ENCODE data around the gene NRXN3. TPM values are rescaled to one million over a fixed set of nuclear protein-coding genes. Genes with fewer than 3 reads are reported as not detected.

Gene NRXN3
- polyA plus RNA-seq, 1 of the 3 experiments (the other 2 are of a cell fraction): 1.6 TPM

DNA sequence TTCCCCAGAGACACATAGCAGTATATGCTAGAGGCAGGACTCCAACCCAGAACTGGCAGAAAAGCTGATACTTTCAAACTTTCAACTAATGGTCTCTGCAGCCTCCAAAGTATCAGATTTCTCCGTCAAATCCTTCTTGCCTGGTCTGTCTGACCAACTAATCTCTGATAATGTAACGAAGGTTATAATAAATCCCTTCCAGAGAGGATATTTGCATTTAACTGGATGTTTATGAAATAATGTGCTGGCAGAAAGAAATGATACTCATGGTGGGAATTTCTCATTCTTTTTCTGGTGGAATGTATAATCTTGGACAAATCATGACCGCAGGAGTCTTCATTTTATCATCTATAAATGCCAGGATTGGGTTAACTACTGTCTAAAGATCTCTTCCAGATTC, 1180.8 kb downstream of the NRXN3 start:
- 69% methylated on average over 3 of the region's 3 CpGs for WGBS (ENCODE audit: low lambda C conversion rate)
- no peaks in the 10 kb centered on the region for H3K79me2 ChIP-seq (ENCODE audit: insufficient read depth)
- H3K9me3 ChIP-seq: no peaks in the 10 kb centered on the region
- H3K4me3 ChIP-seq (ENCODE audit: low read depth in 2 of 2, low read length in 1 of 2): no peak overlapping the region
- no peak for DNase-seq
- POLR2A ChIA-PET: no interaction called here
- no peak overlapping the region for H2AFZ ChIP-seq (ENCODE audit: low read depth)
- no peaks in the 10 kb centered on the region for H3K27me3 ChIP-seq (ENCODE audit: insufficient read depth)
- no peaks in the 10 kb centered on the region for H4K20me1 ChIP-seq (ENCODE audit: insufficient read depth)
- no peaks in the 10 kb centered on the region for H3K9me2 ChIP-seq
- no peaks in the 10 kb centered on the region for H3F3A ChIP-seq (replicated peaks; ENCODE audit: insufficient read depth)
- H3K9ac ChIP-seq: no peak overlapping the region
- TF ChIP-seq NFIC (IDR thresholded peaks at IDR 0.05; ENCODE audit: borderline replicate concordance) (no peak), FOXJ3 (CRISPR knock-in tag; IDR thresholded peaks at IDR 0.05) (no peak), ELF1 (IDR thresholded peaks at IDR 0.05) (no peak), GABPA (IDR thresholded peaks at IDR 0.05; ENCODE audit: low read depth) (no peak), SMC3 (IDR thresholded peaks at IDR 0.05; ENCODE audit: low read depth, low read length) (no peak), YY1 (IDR thresholded peaks at IDR 0.05; ENCODE audit: low read depth) (no peak), RAD21 (IDR thresholded peaks at IDR 0.05; ENCODE audit: low read length) (no peak), RFX5 (IDR thresholded peaks at IDR 0.05; ENCODE audit: low read length) (no peak), CHD2 (IDR thresholded peaks at IDR 0.05; ENCODE audit: low read length, partially characterized antibody) (no peak)
- TF ChIP-seq, protein P1, sequence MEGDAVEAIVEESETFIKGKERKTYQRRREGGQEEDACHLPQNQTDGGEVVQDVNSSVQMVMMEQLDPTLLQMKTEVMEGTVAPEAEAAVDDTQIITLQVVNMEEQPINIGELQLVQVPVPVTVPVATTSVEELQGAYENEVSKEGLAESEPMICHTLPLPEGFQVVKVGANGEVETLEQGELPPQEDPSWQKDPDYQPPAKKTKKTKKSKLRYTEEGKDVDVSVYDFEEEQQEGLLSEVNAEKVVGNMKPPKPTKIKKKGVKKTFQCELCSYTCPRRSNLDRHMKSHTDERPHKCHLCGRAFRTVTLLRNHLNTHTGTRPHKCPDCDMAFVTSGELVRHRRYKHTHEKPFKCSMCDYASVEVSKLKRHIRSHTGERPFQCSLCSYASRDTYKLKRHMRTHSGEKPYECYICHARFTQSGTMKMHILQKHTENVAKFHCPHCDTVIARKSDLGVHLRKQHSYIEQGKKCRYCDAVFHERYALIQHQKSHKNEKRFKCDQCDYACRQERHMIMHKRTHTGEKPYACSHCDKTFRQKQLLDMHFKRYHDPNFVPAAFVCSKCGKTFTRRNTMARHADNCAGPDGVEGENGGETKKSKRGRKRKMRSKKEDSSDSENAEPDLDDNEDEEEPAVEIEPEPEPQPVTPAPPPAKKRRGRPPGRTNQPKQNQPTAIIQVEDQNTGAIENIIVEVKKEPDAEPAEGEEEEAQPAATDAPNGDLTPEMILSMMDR (IDR thresholded peaks at IDR 0.05): no peak
- TF ChIP-seq, protein P2, sequence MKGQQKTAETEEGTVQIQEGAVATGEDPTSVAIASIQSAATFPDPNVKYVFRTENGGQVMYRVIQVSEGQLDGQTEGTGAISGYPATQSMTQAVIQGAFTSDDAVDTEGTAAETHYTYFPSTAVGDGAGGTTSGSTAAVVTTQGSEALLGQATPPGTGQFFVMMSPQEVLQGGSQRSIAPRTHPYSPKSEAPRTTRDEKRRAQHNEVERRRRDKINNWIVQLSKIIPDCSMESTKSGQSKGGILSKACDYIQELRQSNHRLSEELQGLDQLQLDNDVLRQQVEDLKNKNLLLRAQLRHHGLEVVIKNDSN (IDR thresholded peaks at IDR 0.05; ENCODE audit: borderline replicate concordance, low read depth): no peak
- no peak overlapping the region for H3K4me2 ChIP-seq
- CTCF ChIA-PET: no interaction called here
- no peaks in the 10 kb centered on the region for H3K4me1 ChIP-seq (ENCODE audit: control insufficient read depth in 1 of 2, insufficient read depth in 2 of 2, low read depth in 1 of 2, low read length in 1 of 2)
- no peak overlapping the region for H3K27ac ChIP-seq (ENCODE audit: low read depth in 2 of 2, low read length in 1 of 2)
- no peaks in the 10 kb centered on the region for H3K36me3 ChIP-seq (replicated peaks in 1 of 2; ENCODE audit: control insufficient read depth in 1 of 2, insufficient read depth in 2 of 2, low read length in 1 of 2)

DNA sequence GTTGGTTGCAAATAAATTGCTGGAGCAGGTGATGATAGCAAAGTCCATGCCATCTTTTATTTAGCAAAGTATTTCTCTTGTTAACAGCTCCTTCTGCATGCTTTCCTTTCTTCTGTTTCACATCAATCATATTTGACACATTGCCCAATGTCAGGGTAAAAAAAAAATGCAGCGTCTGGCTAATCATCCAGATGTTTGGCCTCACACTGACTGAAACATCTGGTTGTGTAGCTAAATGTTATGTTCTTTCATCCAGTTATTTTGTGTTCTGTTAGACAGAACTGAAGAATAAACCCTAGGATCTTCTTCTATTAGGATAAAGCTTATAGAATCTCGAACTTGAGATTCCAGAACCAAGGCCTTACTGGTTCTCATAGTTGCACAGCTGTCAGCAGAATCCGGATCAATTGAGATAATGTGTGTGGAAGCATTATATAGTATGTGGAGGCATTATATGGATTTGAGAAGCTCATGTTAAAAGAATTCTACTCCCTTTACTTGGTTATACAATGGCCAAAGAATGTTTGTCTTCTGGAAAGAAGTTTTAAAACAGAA, 1182.0 kb downstream of the NRXN3 start:
- Histone ChIP-seq H3K9me2 (no peaks in the 10 kb centered on the region), H3K9me3 (no peaks in the 10 kb centered on the region), H3K27me3 (ENCODE audit: insufficient read depth) (no peaks in the 10 kb centered on the region), H2AFZ (ENCODE audit: low read depth) (no peak overlapping the region), H3K79me2 (ENCODE audit: insufficient read depth) (no peaks in the 10 kb centered on the region), H3K4me1 (ENCODE audit: control insufficient read depth in 1 of 2, insufficient read depth in 2 of 2, low read depth in 1 of 2, low read length in 1 of 2) (no peaks in the 10 kb centered on the region), H3K4me3 (ENCODE audit: low read depth in 2 of 2, low read length in 1 of 2) (no peak overlapping the region), H4K20me1 (ENCODE audit: insufficient read depth) (no peaks in the 10 kb centered on the region), H3K4me2 (no peak overlapping the region), H3K27ac (ENCODE audit: low read depth in 2 of 2, low read length in 1 of 2) (no peak overlapping the region), H3F3A (replicated peaks; ENCODE audit: insufficient read depth) (no peaks in the 10 kb centered on the region), H3K36me3 (replicated peaks in 1 of 2; ENCODE audit: control insufficient read depth in 1 of 2, insufficient read depth in 2 of 2, low read length in 1 of 2) (no peaks in the 10 kb centered on the region), H3K9ac (no peak overlapping the region)
- POLR2A ChIA-PET: no interaction called here
- CTCF ChIA-PET: interaction anchor here (1.0 kb wide), 1 partner anchor 12 kb away, joined by 3 read pairs; no protein-coding TSS in a partner anchor
- no peak for DNase-seq
- WGBS (ENCODE audit: low lambda C conversion rate): 48% methylated on average over 3 of the region's 3 CpGs
- TF ChIP-seq RCOR1 (IDR thresholded peaks at IDR 0.05; ENCODE audit: low read length) (no peak), NRF1 (IDR thresholded peaks at IDR 0.05; ENCODE audit: low read depth, low read length) (no peak), MEF2A (IDR thresholded peaks at IDR 0.05; ENCODE audit: borderline replicate concordance, low read depth) (no peak), RXRA (IDR thresholded peaks at IDR 0.05; ENCODE audit: borderline replicate concordance, low read depth) (no peak), EZH2phosphoT487 (IDR thresholded peaks at IDR 0.05; ENCODE audit: borderline replicate concordance, low read depth) (no peak), RFX5 (IDR thresholded peaks at IDR 0.05; ENCODE audit: low read length) (no peak), GABPA (IDR thresholded peaks at IDR 0.05; ENCODE audit: low read depth) (no peak), FOXJ3 (CRISPR knock-in tag; IDR thresholded peaks at IDR 0.05) (no peak), FOXM1 (IDR thresholded peaks at IDR 0.05; ENCODE audit: low read depth) (no peak), CHD2 (IDR thresholded peaks at IDR 0.05; ENCODE audit: low read length, partially characterized antibody) (no peak), MXI1 (IDR thresholded peaks at IDR 0.05; ENCODE audit: low read depth, low read length) (no peak)
- TF ChIP-seq, protein P3, sequence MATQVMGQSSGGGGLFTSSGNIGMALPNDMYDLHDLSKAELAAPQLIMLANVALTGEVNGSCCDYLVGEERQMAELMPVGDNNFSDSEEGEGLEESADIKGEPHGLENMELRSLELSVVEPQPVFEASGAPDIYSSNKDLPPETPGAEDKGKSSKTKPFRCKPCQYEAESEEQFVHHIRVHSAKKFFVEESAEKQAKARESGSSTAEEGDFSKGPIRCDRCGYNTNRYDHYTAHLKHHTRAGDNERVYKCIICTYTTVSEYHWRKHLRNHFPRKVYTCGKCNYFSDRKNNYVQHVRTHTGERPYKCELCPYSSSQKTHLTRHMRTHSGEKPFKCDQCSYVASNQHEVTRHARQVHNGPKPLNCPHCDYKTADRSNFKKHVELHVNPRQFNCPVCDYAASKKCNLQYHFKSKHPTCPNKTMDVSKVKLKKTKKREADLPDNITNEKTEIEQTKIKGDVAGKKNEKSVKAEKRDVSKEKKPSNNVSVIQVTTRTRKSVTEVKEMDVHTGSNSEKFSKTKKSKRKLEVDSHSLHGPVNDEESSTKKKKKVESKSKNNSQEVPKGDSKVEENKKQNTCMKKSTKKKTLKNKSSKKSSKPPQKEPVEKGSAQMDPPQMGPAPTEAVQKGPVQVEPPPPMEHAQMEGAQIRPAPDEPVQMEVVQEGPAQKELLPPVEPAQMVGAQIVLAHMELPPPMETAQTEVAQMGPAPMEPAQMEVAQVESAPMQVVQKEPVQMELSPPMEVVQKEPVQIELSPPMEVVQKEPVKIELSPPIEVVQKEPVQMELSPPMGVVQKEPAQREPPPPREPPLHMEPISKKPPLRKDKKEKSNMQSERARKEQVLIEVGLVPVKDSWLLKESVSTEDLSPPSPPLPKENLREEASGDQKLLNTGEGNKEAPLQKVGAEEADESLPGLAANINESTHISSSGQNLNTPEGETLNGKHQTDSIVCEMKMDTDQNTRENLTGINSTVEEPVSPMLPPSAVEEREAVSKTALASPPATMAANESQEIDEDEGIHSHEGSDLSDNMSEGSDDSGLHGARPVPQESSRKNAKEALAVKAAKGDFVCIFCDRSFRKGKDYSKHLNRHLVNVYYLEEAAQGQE (IDR thresholded peaks at IDR 0.05; ENCODE audit: low read depth, low read length): no peak
- TF ChIP-seq, protein P2 (IDR thresholded peaks at IDR 0.05; ENCODE audit: borderline replicate concordance, low read depth): no peak

Measured in SK-N-SH (cell line).